GM19452 (cell line): Measurements from ENCODE around the gene LIN52.

Source experiments
- ATAC-seq: cut with Tn5 transposase; IDR thresholded peaks from one replicate; pipeline ENCODE4 v1.9.1; 2021; ENCODE audit not compliant: unreplicated experiment

LIN52 gene

GRCh38 chr14:74179856-74180255 lies 95.1 kb downstream of the LIN52 start:
- no peak for ATAC-seq

- no peak for ATAC-seq
These were observed 106.3 kb downstream of the LIN52 start for GRCh38 chr14:74190927-74191575.

GRCh38 chr14:74194506-74195274 lies 109.9 kb downstream of the LIN52 start:
- ATAC-seq, result no peak

GRCh38 chr14:74195623-74196022 lies 110.9 kb downstream of the LIN52 start:
- ATAC-seq, result no peak

- ATAC-seq, result no peak
These were observed 113.9 kb downstream of the LIN52 start for GRCh38 chr14:74198441-74199234.

- ATAC-seq, result no peak
These were observed 117.4 kb downstream of the LIN52 start for GRCh38 chr14:74202113-74202512.

- ATAC-seq, result no peak
These were observed 118.9 kb downstream of the LIN52 start for GRCh38 chr14:74203639-74204038.

- no peak for ATAC-seq
These were observed 119.7 kb downstream of the LIN52 start for GRCh38 chr14:74204491-74204890.

GRCh38 chr14:74205882-74206281 lies 121.1 kb downstream of the LIN52 start:
- no peak for ATAC-seq

GRCh38 chr14:74207943-74208342 lies 123.2 kb downstream of the LIN52 start:
- ATAC-seq, result no peak

GRCh38 chr14:74208642-74209041 lies 123.9 kb downstream of the LIN52 start:
- ATAC-seq, result no peak

- no peak for ATAC-seq
These were observed 127.3 kb downstream of the LIN52 start for GRCh38 chr14:74211945-74212580.

GRCh38 chr14:74213907-74214803 lies 129.4 kb downstream of the LIN52 start:
- no peak for ATAC-seq

GRCh38 chr14:74216671-74217070 lies 131.9 kb downstream of the LIN52 start:
- no peak for ATAC-seq

GRCh38 chr14:74217672-74218448 lies 133.1 kb downstream of the LIN52 start:
- peak; percentile 61 for ATAC-seq

- no peak for ATAC-seq
These were observed 133.7 kb downstream of the LIN52 start for GRCh38 chr14:74218462-74218861.

- ATAC-seq, result no peak
These were observed 134.8 kb downstream of the LIN52 start for GRCh38 chr14:74219277-74220205.

GRCh38 chr14:74220991-74221390 lies 136.2 kb downstream of the LIN52 start:
- no peak for ATAC-seq
